ENCODE results near the gene BIRC2.
A peak's percentile ranks its signal among the peaks of the same experiment; 100 is the strongest.

BIRC2 gene

DNA sequence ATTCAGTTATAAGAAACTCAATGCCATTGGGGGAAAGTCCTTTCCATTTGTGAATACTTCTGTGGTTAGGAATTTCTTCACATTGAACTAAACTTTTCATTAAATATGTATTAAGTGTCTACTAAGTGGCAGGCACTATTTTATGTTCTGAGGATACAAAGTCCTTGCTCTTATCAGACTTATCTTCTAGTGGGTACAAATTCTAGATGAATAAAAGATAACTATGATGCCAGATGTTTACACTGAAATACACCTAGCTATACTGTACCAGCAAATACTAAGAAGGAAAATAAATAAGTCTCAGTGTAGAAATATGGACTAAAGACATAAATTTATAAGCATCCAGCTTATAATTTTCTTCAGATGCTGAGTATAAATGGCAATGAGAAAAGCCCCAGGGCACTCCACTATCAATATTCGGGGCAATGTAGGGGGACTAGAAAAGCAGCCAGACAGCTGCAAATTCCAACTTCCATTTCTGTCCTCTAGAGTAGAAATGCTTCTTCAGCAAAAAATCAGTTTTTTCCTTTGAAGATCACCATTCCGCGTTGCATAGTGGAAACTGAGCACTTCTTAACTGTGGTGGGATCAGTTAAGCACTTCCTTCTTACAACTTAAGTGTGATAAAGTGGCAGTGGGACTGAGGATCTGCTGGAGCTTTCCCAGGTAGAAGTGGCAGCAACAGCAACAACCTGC lies 41.5 kb upstream of the BIRC2 start:
- H2AFZ ChIP-seq (ENCODE audit: low read depth), result no peak overlapping the region
- no peak overlapping the region for H3K9ac ChIP-seq
- TF ChIP-seq CTCF (conservative IDR thresholded peaks at IDR 0.05; ENCODE audit: low read depth, low read length), result no peak

DNA sequence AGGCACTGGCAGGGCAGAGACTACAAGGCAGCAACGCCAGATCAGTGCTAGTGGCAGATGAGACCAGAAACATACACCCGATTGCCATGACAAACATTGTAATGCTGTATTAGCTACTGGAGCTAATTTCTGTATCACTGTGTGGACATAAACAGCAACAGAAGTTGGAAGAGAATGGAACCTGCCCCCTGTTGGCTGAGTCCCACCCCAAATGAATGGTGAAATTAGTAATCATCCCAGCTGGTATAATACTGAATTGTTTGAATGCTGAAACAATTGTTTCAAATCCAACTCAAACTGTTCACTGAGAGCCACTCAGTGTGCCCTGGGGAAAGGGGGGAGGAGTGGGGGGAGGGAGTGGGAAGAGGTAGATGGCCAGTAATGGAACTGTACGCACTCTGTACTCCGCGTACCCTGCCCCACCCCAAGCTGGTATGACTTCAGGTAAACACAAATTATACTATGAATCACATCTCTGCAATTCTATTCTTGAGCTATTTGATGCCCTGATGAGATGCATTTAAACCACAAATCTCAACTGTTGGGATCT lies 40.9 kb upstream of the BIRC2 start:
- Histone ChIP-seq H3K9ac (no peak overlapping the region), H3K4me2 (peak overlapping the region; percentile 31; the same call in 1 of the 2 replicates), H2AFZ (ENCODE audit: low read depth) (no peak overlapping the region), H3K27ac (no peak overlapping the region), H3K36me3 (ENCODE audit: insufficient read depth) (no peaks in the 10 kb centered on the region), H3K27me3 (ENCODE audit: insufficient read depth, low read depth) (no peaks in the 10 kb centered on the region), H3K79me2 (ENCODE audit: insufficient read depth, low read depth) (no peaks in the 10 kb centered on the region), H3K4me1 (ENCODE audit: low read depth, poor library complexity, severe bottlenecking) (peaks cover 44% of the 10 kb centered on the region), H3K4me3 (IDR thresholded peaks at IDR 0.05; ENCODE audit: insufficient read depth, low read depth, low read length) (no peak overlapping the region), H4K20me1 (ENCODE audit: insufficient read depth) (no peaks in the 10 kb centered on the region)
- TF ChIP-seq CTCF (conservative IDR thresholded peaks at IDR 0.05; ENCODE audit: low read depth, low read length), result no peak

More for the DNA sequence above, 41.5 kb upstream of the BIRC2 start:
- Histone ChIP-seq H3K79me2 (ENCODE audit: insufficient read depth, low read depth) (no peaks in the 10 kb centered on the region), H4K20me1 (ENCODE audit: insufficient read depth) (no peaks in the 10 kb centered on the region), H3K27me3 (ENCODE audit: insufficient read depth, low read depth) (no peaks in the 10 kb centered on the region), H3K4me3 (IDR thresholded peaks at IDR 0.05; ENCODE audit: insufficient read depth, low read depth, low read length) (no peak overlapping the region), H3K36me3 (ENCODE audit: insufficient read depth) (no peaks in the 10 kb centered on the region), H3K4me1 (ENCODE audit: low read depth, poor library complexity, severe bottlenecking) (peaks cover 44% of the 10 kb centered on the region), H3K27ac (no peak overlapping the region), H3K4me2 (no peak overlapping the region)

GRCh38 chr11:102306817-102307726 lies 39.9 kb upstream of the BIRC2 start:
- no peak for TF ChIP-seq CTCF (conservative IDR thresholded peaks at IDR 0.05; ENCODE audit: low read depth, low read length)
- H3K27me3 ChIP-seq (ENCODE audit: insufficient read depth, low read depth), result no peaks in the 10 kb centered on the region
- H3K27ac ChIP-seq, result no peak overlapping the region
- H3K36me3 ChIP-seq (ENCODE audit: insufficient read depth), result no peaks in the 10 kb centered on the region
- peaks cover 41% of the 10 kb centered on the region for H3K4me1 ChIP-seq (ENCODE audit: low read depth, poor library complexity, severe bottlenecking)
- H3K4me2 ChIP-seq, result peak overlapping the region; percentile 31; the same call in 1 of the 2 replicates
- H3K4me3 ChIP-seq (IDR thresholded peaks at IDR 0.05; ENCODE audit: insufficient read depth, low read depth, low read length), result no peak overlapping the region
- H4K20me1 ChIP-seq (ENCODE audit: insufficient read depth), result no peaks in the 10 kb centered on the region
- no peaks in the 10 kb centered on the region for H3K79me2 ChIP-seq (ENCODE audit: insufficient read depth, low read depth)
- no peak overlapping the region for H3K9ac ChIP-seq
- 0 out of 2 replicates have a peak overlapping the region, but pooled peaks have one; percentile 24 for H2AFZ ChIP-seq (ENCODE audit: low read depth)

DNA sequence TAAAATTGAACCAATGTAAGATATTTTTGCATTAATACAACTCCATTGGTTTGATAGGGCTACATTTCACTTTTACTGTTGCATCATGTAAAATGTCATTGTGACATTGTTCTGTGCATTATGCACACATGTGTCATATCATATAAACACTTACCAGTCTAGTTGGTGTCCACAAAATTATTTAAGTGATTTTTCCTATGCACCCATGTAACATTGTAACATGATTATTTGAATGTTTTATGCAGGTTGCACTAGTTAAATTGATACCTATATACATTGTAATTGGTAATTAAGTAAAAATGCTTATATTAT lies 39.3 kb upstream of the BIRC2 start:
- H2AFZ ChIP-seq (ENCODE audit: low read depth), result no peak overlapping the region
- H3K79me2 ChIP-seq (ENCODE audit: insufficient read depth, low read depth), result no peaks in the 10 kb centered on the region
- no peaks in the 10 kb centered on the region for H4K20me1 ChIP-seq (ENCODE audit: insufficient read depth)
- no peaks in the 10 kb centered on the region for H3K36me3 ChIP-seq (ENCODE audit: insufficient read depth)
- H3K9ac ChIP-seq, result no peak overlapping the region
- no peak overlapping the region for H3K4me2 ChIP-seq
- H3K4me1 ChIP-seq (ENCODE audit: low read depth, poor library complexity, severe bottlenecking), result peaks cover 41% of the 10 kb centered on the region
- no peak for TF ChIP-seq CTCF (conservative IDR thresholded peaks at IDR 0.05; ENCODE audit: low read depth, low read length)
- no peaks in the 10 kb centered on the region for H3K27me3 ChIP-seq (ENCODE audit: insufficient read depth, low read depth)
- no peak overlapping the region for H3K27ac ChIP-seq
- no peak overlapping the region for H3K4me3 ChIP-seq (IDR thresholded peaks at IDR 0.05; ENCODE audit: insufficient read depth, low read depth, low read length)

Measured in KMS-11 (cell line).